Measurements from ENCODE around the gene ZMYM1.
"Not testable (repeated sequence)": the region's sequence is repeated elsewhere in the genome, so short reads cannot be mapped to it uniquely, and the experiment has no call there.

ZMYM1 gene
- total RNA-seq = 16.1 to 30.6 (median 20.8) reads per million in 4 donors

DNA sequence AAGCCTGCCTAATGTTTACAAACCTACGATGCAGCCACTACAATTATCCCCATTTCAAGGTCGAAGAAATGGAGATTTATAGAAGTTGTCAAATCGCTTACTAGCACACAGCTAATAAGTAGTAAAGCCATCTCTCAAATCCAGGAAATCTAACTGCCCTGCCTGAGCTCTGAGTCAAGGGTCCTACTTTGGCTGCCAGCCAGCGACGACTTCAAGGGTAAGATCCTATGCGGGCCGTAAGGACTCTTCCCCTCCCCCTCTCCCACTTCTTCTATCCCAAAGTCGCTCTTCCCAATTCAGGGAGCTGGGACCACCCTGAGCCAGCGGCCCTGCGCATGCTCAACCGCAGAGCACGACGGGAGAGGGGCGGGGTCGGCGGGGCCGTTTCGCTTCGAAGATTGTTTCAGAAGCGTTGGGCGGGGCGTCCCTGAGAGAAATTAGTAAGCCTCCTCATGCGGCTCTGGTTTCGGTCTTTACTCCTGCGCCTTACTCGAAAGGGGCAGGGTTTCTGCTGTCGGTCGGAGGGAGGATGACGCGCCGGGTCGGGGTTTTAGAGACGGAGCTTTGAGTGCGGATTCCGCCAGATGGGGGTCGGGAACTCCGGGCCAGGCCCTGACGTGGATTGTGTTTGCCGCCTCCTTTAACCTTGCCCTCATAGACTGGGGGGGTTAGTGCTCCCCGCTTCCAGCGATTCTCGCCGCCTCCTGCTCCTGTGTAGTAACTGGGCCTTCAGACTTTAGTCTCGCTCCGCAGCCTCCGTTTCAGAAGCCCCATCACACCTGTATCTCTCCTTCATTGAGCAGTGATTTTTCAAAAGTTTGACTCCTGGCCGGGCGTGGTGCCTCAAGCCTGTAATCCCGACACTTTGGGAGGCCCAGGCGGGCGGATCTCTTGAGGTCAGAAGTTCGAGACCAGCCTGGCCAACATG lies at the start of gene ZMYM1:
Gene ZMYM1 (plus strand): TSS at position 383 of the 928 bp plus-strand sequence. CDS start 14,603 bp downstream, outside the sequence.
- DNase-seq = peak; percentile 48 to 91 (median 67)

DNA sequence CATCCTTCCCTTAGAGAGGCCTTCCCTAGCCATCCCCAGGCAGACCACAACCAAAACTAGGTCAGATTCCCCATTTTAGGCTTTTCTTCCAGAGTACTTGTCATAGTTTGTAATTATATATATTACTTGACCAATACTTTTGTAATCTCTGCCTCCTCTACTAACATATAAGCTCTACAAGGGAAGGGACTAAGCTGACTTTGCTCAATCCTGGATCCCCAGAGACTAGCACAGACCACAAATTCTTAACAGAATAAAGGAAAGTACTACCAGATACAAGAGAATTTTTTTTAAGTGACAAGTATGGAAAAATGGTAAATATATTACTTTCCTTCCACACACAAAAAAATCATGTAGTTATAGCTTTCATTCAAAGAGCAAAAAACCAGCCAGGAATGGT lies 49.4 kb upstream of the ZMYM1 start:
- no peak for DNase-seq

DNA sequence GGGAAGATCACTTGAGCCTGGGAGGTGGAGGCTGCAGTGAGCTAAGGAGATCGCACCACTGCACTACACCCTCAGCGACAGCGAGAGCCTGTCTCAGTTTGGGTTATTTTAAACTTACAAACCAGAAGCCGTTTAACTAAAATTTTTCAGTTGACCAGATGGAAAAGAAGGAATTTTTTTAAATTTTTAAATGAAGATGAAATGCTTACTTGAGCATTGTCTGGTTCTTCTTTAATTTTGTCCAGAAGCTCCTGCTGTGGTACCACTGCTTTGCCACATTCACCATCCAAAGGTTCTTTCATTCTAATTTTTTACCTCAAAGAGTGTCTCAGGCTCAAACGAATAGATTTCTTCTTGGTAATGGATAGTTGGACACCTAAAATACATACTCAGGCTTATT lies 48.8 kb upstream of the ZMYM1 start:
- no peak for DNase-seq

DNA sequence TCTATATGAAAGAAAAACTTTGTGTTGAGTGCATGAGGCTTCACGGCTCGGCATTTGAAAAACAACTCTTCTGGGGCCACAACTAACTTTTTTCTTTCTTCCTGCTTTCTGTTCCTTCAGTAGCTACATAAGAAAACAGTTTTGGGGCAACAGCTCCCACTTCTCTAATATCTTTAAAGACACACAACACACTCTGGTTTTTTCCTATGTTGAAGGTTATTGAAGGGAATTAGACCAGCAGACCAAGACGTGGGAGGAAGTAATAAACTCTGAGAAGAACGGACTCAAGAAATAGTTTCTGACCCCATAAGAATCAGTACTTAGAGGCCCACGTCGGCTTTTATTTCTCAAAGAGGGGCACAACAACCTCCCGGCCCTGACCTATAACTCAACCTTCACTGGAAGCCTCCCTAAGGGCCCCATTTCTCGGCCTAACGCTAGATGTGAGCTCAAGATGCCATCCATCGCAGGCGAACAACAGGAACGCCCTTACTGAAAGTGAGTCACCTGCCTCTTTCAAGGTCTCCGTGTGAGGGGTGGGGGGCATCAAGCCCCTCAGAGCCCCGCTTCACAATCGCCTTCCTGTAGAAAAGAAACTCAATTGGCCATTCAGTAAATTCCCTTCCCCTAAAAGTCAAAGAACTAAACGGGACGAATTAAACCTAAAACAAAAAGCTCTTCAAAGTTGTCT lies 48.3 kb upstream of the ZMYM1 start:
- peak in 2 of 5 donors; percentile 9 to 40 for DNase-seq

DNA sequence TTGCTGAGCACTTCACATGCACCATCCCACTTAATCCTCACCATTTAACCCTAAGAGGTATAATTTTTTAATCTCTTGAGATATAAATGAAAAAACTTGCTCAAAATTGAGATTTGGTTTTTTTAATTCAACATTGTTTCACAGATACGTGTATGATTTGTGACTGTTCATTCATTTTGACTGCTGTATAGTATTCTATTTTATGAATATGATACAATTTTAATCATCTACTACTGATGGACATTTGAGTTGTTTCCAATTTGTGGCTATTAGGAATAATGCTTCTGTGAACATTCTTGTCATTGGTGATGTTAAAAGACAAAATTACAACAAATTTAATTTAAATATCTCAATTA lies 46.8 kb upstream of the ZMYM1 start:
- DNase-seq = no peak

DNA sequence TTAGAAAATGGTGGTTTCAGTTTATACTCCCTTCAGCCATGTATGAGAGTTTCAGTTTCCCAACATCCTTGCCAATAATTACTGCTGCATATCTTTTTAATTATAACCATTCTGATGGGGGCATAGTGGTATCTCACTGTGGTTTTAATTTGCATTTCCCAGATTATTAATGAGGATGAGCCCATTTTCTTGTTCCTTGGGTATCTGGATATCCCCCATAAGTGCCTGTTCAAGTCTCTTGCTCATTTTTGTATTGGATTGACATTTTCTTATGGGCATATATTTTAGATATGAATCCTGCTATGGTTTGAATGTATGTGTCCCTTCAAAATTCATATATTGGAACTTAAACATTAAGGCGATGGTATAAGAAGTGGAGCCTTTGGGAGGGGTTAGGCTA lies 45.8 kb upstream of the ZMYM1 start:
- DNase-seq = no peak

DNA sequence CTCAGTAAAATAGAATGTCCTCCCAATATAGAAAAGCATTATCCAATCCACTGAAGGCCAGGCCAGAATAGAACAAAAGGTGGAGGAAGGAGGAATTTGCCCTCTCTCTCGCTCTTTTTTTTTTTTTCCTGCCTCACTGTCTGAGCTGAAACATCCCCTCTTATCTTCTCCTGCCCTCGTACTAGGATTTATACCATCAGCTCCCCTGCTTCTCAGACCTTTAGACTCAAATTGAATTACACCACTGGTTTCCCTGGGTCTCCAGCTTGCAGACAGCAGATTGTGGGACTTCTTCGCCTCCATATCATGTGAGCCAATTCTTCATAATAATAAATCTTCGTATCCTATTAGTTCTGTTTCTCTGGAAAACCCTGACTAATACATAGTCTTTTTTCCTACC lies 42.6 kb upstream of the ZMYM1 start:
- DNase-seq = no peak

DNA sequence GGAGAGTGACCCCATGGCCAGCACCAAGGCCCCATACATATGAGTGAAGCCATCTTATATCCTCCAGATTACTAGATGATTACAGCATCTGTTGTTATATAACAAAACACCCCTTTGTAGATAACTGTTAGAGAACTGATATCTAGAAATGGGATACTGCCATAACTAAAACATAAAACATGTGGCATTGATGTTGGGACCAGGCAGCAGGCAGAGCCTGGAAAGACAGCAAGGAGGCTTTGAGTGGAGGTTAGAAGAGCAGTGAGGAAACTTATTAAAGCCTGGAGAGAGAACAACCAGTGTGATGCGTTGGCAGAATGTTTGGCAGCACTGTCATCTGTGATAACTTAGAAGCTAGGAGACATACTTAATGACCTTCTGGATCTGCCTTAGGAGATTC lies 42.0 kb upstream of the ZMYM1 start:
- DNase-seq = no peak

DNA sequence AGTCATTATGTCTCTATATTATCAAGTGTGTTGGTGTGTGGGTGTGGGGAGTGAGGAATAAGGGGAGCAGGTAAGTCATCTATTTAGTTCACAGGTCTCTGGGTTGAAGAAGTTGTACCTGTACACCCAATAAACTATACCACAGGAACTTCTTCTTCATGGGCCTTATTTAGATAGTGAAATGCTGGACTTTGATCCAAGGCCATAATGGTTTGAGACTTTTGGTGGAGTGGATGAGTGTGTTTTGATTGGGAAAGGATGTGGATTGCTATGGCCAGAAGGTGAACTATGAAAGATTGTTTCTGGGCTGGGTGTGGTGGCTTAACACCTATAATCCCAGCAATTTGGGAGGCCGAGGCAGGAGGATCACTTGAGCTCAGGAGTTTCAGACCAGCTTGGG lies 40.5 kb upstream of the ZMYM1 start:
- no peak for DNase-seq

DNA sequence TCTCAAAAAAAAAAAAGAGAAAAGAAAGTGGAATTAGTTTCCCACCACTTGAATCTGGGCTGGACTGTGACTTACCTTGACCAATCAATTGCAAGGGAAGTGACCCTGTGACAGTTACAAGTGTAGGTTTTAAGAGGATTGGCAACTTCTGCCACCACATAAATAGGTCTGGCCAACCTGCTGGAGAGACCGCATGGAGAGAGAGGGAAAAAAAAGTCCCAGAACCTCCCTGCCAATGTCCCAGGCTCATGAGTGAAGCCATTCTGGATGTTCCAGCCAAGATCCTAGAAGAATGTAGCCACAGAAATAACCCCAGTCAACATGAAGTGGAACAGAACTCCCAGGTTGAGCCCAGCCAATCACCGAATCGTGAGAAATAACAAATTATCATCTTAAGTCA lies 35.7 kb upstream of the ZMYM1 start:
- DNase-seq = no peak

DNA sequence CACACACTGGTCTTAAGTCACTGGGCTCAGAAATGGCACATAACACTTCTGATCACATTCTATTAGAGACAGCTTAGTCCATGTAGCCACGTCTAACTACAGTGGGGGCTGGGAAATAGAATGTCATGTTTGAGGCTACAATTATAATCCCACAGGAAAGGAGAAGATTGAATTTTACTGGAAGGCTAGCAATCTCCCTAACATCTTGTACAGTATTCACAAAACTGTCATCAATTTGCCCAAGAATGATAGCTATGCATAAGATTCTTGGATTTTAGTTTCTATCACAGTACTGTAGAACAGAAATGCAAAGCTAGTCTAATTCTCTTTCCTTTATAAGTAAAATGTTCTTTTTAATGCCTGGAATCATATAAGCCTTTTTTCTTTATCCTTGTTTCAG lies 34.8 kb upstream of the ZMYM1 start:
- no peak for DNase-seq

DNA sequence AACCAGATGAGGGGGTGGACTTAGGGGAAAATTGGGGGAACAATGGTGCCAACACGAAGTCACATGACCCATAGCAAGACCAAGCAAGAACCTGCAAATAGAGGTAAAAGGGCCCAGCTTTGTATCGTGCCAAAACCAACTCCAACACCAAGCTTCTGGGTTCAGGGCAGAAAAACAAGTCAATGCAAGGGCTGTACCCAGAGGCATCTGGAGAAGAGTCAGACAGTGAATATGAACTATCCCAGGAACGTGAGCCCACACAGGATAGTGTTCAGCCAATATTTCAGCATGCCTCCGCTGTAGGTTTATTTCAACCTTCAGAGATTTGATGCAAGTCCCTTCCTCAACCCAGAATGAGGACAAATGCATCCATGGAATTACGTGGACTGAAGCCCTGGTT lies 32.5 kb upstream of the ZMYM1 start:
- DNase-seq = no peak

DNA sequence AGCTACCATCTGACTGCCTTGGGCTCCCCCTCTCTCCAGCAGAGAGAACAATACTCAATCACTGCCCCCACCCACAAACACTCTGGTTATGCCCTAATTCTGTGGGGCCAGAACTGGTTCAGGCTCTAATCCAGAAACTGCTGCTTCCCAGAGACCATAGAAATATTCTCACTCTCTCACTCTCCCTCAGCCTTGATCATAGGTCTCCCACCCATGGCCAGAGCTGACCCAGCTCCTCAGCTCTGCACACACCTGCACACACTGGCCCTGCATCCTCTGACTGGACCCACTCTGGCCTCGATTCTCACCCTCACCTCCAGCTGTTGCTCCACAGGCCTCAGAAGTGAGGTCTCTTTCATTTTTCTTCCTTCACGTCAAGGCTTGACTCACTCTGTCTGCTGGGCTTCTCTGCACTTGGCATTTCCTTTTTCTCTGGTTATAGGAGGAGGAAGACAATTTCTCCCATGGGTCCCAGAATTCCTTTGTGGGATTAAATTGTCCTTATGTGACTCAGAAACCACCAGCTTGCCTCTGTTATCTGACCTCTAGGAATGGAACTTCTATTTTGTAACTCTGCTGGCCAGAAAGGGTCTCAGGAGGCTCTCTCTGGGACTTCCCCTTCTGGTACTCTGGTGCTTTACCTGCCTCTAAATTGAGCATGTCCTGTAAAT lies 31.9 kb upstream of the ZMYM1 start:
- DNase-seq = no peak

DNA sequence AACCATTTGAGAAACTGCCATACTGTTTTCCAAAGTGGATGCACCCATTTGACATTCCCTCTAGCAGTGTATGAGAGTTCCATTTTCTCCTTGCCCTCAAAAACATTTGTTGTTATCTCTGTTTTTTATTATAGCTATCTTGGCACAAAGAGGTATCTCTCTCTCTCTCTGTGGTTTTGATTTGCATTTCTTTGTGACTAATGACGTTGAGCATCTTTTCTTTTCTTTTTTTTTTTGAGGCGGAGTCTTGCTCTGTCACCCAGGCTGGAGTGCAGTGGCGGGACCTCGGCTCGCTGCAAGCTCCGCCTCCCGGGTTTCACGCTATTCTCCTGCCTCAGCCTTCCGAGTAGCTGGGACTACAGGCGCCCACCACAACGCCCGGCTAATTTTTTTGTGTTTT lies 30.1 kb upstream of the ZMYM1 start:
- no peak for DNase-seq

DNA sequence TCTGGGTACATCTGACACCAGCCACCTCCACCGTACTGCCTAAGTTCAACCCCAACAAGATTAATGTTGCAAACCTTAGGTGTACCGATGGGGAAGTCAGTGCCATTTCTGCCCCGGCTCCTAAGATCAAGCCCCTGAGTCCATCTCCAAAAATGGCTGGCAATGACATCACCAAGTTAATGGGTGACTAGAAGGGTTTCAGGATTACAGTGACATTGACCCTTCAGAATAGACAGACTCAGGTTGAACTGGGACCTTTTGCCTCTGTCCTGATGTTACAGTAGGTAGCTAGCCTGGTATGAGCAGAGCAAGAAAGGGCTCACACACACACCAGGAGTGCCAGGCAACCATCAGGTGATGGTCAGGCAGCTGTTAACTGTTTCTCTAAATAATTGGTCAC lies 25.8 kb upstream of the ZMYM1 start:
- DNase-seq = no peak

DNA sequence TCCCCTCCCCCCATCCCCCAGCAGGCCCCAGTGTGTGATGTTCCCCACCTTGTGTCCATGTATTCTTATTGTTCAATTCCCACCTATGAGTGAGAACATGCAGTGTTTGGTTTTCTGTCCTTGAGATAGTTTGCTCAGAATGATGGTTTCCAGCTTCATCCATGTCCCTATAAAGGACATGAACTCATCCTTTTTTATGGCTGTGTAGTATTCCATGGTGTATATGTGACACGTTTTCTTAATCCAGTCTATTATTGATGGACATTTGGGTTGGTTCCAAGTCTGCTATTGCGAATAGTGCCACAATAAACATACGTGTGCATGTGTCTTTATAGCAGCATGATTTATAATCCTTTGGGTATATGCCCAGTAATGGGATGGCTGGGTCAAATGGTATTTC lies 24.9 kb upstream of the ZMYM1 start:
- DNase-seq = not testable (repeated sequence)

DNA sequence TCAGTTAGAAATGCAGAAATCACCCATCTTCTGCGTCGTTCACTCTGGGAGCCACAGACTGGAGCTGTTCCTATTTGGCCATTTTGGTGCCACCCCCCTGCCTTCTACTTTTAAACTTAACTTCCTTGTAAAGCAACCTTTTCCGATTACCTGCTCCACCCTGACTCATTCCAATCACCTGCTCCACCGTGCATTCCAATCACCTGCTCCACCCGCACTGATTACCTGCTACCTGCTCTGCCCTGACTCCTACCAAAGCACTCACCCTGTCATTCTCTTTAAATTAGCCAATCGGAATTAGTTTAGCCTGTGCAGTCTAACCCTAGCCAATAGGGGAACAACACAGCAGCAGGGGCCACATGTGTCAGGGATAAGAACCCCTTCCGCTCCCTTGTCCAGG lies 20.9 kb upstream of the ZMYM1 start:
- DNase-seq = not testable (repeated sequence)

DNA sequence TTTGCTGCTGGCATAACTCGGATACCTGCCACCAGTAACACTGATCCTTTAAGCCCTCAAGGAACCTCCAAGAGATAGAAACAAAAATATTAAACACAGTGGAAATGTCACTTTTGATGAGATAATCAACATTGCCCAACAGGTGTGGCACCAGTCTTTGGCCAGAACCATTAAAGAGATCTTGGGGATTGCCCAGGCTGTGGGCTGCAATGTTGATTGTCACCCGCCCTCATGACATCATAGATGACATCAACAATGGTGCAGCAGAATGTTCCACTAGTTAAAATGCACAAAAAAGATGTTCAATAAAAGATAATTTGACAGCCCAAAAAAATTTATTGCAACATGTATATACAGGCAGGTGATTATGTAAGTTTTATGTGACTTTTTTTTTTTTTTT lies 20.2 kb upstream of the ZMYM1 start:
- DNase-seq = no peak

DNA sequence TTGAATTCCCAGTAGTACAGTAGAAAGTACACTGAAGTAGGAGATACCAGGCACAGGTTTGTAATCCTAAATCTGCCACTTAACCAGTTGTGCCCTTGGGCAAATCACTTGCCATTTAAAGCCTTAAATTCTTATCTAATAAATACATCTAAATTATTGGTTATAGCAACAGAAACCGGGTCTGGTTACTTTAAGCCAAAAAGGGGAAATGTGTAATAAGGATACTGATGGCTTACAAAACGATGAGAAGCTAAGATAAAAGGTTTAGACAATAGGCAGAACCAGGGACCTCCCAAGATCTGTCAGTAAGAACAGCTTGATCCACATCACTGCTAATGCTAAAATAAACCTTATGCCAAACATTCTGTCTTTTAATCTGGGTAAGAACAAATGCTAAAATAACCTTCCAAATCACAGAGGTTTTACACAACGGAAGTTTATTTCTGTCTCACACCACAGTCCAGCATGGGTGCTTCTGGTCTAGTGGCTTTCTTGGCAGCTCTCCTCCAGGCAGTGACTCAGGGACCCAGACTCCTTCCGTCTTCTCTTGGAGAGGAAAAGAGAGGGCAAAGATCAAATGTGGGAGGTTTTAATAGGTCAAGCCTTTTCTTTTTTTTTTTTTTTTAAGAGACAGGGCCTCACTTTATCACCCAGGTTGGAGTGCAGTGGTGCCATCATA lies 16.5 kb upstream of the ZMYM1 start:
- no peak for DNase-seq

DNA sequence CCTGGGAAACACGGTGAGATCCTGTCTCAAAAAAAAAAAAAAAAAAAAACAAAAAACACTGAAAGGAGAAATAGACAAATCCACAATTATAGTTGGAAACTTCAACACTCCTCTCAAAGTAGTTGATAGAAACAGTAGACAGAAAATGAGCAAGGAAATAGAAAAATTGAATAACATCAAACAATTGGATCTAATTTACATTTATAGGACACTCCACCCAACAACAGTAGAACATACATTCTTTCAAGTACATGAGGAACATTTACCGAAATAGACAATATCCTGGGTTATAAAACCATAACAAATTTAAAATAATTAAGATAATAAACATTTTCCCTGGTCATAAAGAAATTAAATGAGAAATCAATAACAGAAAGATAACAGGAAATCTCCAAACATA lies 14.9 kb upstream of the ZMYM1 start:
- no peak for DNase-seq

DNA sequence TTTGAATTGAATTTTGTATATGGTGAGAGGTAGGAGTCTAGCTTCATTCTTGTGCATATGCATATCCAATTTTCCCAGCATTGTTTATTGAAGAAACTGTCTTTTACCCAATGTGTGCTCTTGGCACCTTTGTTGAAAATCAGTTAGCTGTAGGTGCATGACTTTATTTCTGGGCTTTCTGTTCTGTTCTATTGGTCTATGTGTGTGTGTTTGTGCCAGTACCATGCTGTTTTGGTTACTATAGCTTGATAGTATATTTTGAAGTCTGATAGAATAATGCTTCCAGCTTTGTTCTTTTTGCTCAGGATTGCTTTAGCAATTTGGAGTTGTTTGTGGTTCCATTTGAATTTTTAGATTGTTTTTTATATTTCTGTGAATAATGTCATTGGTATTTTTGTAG lies 9.4 kb upstream of the ZMYM1 start:
- no peak for DNase-seq

DNA sequence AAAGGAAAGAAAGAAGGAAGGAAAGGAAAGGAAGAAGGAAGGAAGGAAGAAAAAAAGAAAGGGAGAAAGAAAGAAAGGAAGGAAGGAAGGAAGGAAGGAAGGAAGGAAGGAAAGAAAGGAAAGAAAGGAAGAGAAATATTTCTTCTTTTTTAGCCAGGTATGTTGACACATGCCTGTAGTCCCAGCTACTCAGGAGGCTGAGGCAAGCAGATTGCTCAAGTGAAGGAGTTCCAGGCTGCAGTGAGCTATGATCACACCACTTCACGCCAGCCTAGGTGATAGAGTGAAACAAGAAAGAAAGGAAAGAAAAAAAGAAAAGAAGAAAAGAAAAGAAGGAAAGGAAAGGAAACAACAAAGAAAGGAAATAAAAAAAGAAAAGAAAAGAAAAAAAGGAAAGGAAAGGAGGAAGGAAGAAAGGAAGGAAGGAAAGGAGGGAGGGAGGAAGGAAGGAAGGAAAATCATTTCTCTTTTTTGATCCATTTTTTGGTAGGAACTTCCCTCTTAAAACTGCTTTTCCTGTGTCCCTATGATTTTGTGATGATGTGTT lies 5.8 kb upstream of the ZMYM1 start:
- DNase-seq = no peak

DNA sequence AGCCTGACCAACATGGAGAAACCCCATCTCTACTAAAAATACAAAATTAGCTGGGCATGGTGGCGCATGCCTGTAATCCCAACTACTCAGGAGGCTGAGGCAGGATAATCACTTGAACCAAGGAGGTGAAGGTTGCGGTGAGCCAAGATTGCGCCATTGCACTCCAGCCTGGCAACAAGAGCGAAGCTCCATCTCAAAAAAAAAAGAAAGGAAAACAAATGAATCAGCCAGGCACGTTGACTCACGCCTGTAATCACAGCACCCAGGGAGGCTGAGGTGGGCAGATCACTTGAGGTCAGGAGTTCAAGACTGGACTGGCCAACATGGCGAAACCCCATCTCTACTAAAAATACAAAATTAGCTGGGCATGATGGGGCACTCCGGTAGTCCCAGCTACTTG lies 2.8 kb upstream of the ZMYM1 start:
- not testable (repeated sequence) for DNase-seq

All from T-helper 1 cell (primary cell).